Effector CD8-positive, alpha-beta T cell (primary cell): Measurements from ENCODE around the gene IL25.

Experiments
- DNase-seq: peaks from one replicate; lab custom pipeline; 2025; lab: John Stamatoyannopoulos, UW

IL25 gene

GRCh38 chr14:23353433-23353780 is 19.2 kb upstream of the IL25 start:
- no peak for DNase-seq

DNA sequence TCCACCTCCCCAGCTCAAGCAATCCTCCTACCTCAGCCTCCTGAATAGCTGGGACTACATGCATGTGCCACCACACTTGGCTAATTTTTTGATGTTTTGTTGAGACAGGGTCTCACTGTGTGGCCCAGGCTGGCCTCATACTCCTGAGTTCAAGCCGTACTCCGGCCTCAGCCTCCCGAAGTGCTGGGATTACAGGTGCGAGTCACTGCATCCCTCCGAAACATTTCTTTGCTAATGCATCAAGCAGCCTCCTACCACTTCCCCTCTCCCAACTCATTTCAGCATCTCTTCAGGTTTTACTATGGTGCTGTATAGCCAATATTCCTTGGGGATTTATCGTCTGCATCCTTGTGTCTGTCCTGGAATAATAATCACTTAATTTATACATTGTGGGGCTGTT is 17.6 kb upstream of the IL25 start:
- no peak for DNase-seq

- DNase-seq, result no peak
These were observed 16.7 kb upstream of the IL25 start for GRCh38 chr14:23355871-23356435.

DNA sequence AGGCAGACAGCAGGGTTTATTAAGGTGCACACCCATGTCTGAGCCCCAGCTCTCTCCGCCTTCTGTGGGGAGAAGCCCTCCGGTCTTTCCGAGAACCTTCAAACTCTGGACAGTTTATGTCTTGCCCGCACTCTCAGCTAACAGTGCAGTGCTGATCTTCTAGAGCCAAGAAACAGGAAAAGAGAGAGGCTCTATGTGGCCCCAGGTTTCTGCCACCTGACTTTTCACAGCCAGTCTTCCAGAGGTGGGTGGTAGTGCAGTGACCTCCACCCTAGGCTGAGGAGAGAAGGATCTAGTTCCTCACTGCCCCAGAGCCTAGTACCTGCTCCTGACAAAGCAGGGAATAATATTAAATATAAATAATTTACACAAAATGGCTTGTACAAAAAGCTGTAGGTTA is 15.9 kb upstream of the IL25 start:
- no peak for DNase-seq

DNA sequence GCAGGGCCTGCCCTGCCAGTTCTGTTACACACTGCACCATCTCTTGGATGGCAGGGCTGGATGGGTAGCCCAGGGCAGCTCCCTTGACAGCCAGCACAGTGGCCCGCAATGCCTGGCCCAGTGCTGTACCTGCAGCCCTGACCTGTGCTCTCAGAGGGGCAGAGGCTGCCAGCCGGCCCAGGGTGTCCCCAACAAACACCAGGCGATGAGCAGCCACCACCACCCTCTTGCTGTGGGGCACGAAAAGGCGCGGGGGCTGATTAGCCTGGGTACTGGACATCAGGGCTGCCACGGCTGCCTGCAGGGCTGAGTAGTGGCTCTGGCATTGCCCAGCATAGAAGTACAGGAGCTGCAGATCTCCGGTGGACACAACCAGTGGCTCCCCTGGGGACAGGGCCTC is 15.3 kb upstream of the IL25 start:
- no peak for DNase-seq

- no peak for DNase-seq
These were observed 14.6 kb upstream of the IL25 start for GRCh38 chr14:23358042-23358441.

DNA sequence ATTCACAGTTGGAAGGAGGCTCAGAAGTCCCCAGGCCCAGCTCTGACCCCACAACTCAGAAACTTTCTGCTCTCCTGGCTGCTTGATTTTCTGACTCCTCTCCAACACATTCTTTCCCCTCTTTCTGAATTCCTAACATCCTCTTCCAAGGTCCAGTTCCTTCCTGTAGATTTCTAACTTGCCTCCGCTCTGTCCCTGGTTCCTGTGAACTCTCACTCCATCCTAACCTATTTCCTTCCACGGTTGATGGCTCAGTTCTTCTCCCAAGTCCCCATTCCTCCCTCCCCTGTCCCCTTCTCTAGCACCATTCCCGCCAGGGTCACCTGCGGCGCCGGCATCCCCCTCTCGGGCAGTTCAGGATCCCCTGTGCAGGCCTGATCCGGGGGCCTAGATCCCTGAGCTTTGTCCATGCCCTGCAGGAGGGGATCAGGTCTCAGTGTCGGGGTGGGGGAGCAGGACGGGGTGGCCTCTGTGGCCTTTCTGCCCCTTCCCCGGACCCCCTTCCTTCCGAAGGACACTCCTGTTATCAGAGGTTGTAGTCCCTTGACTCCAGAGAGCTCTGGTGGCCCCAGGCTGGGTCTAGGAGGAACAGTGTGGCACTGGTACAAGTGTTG is 13.9 kb upstream of the IL25 start:
- DNase-seq, result no peak

DNA sequence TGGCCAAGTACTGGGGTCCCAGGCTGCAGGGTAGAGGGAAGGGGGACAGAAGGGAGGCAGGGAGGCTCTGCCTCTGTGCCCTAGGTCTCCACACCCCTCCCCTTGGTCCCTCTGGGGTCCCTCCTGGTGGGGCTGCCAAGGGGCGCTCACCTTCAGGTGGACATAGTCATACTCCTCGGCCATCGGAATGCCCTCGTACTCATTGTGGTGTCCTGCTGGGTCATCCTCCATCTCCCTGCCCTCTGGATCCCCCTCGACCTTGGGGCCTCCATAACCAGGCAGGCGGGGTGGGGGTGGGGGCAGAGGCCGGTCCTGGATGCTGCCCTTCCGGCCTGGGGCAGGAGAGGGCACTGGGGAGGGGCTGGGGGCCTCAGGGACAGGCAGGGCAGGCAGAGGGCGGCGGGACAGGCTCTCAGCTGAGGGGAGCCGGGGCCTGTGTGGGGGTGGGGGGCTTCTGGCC is 13.4 kb upstream of the IL25 start:
- DNase-seq, result no peak

- no peak for DNase-seq
These were observed 12.7 kb upstream of the IL25 start for GRCh38 chr14:23359722-23360447.

GRCh38 chr14:23360496-23360895 is 12.1 kb upstream of the IL25 start:
- DNase-seq, result no peak

DNA sequence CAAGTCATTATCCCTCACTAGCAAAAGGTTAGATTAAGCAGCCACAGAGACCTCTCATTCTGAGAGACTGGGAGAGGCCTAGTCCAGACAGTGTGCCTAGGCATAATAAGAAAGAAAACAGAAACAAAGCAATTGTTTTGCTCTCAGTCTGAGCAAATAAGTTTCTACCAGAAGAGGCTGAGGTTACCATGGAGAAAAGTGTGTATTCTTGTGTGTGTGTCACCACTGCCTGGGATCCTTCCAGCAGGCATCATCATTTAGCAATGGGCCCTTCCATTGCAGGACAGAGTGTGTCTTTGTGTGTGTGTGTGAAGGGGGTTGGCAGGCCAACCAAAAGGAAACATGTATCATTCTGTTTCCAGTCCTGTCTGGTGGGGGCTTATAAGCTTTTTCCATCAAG is 11.3 kb upstream of the IL25 start:
- no peak for DNase-seq

DNA sequence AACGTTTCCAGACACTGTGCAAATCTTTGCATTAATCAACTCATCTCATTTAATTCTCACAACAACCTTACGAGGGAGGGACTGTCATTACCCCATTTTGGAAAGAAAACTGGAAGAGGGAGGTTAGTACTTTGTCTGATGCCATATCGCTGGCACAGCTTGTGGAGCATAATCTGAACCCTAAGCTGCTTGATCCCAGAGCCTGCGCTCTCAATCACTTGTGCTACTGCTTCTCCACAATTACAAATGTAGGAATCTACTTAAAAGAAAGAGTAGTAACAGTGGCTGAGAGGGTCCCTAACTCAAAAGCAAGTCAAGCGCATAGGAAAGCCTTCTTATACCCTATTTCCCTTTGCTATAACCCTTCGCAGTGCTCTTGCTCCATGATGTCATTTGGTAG is 10.8 kb upstream of the IL25 start:
- no peak for DNase-seq

DNA sequence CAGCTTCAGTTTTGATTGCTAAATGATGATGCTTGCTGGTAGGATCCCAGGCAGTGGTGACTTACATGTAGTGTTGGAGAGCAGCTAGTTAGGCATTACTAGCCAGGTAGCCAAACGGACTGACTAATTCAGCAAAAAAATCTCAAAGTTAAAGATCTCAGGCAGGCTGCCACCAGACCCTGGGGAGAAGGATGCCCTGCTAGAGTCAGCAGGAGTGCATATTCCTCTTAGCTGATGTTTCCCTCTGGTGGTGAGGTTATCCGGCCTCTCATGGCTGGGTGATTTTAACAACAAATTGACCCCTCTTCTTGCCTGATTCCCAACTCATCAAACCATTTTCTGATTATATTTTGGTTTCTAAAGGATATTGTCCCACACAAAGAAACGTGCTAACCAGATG is 10.4 kb upstream of the IL25 start:
- no peak for DNase-seq

GRCh38 chr14:23364164-23365035 is 8.2 kb upstream of the IL25 start:
- DNase-seq, result no peak

DNA sequence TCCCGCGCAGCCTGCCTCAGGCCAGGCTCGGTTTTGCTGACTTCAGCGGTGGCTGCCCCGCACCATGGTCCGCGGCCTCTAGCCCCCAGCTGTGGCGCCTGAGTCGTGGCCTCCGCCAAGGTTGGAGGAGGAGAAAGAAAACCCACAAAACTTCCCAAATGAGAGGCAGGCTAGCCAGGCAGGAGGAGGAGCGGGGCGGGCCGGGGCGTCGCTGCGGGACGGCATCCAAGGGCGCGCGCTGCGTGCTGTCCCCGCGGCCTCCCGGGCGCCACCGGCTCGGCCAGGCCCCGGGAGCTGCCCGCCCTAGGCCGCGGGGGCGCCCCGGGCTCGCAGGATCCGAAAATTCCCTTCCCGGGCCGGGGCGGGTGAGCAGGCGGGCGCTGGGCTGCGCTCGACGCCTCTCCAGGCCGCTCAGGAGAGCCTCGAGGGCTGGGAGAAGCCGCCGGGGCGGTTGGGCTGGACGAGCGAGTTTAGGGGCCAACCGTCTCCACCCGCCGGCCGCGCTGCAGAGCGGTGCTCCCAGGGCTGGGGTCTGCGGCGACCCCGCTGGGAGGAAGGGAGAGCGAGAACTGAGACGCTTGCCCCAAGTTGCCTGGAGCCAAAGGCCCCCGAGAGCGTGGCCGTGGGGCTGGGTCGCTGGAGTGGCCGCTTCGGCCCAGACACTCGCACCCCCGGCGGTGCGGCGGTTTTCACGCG is 7.4 kb upstream of the IL25 start, which contains the start of gene EFS:
EFS (minus strand) TSS at position 137 of the 696 bp plus-strand sequence. CDS start 147 bp downstream, outside the sequence.
- DNase-seq, result no peak

- DNase-seq, result no peak
These were observed 6.7 kb upstream of the IL25 start for GRCh38 chr14:23365732-23366425.

GRCh38 chr14:23366426-23366921 is 6.1 kb upstream of the IL25 start:
- DNase-seq, result no peak

- DNase-seq, result no peak
These were observed 2.4 kb upstream of the IL25 start for GRCh38 chr14:23370221-23370620.

GRCh38 chr14:23371865-23372264 is 744 bp upstream of the IL25 start:
- no peak for DNase-seq

- no peak for DNase-seq
These were observed 432 bp downstream of the IL25 start for GRCh38 chr14:23373041-23373440.
